Stimulated activated naive CD8-positive, alpha-beta T cell treated with anti-CD3 and anti-CD28 coated beads, Interleukin-15, Interleukin-2, amounts not matched to agents 100 ng/mL and 50 ng/mL, for 24 hours (primary cell): ENCODE measurements around the gene TMEM131L.

Source experiments
- H3K27ac Mint-ChIP-seq: one replicate; pipeline ENCODE4 v1.8.0; 2021; ENCODE audit warnings: mild to moderate bottlenecking, mixed read lengths
- H3K27me3 Mint-ChIP-seq: one replicate; pipeline ENCODE4 v1.8.0; 2021; ENCODE audit warnings: mixed read lengths
- H3K36me3 Mint-ChIP-seq: one replicate; pipeline ENCODE4 v1.8.0; 2021; ENCODE audit warnings: low read depth, mixed read lengths
- H3K4me1 Mint-ChIP-seq: one replicate; pipeline ENCODE4 v1.8.0; 2021; ENCODE audit warnings: low read depth, mixed read lengths
- H3K4me3 Mint-ChIP-seq: one replicate; pipeline ENCODE4 v1.8.0; 2021; ENCODE audit warnings: mild to moderate bottlenecking, mixed read lengths
- H3K9me3 Mint-ChIP-seq: one replicate; pipeline ENCODE4 v1.8.0; 2021; ENCODE audit warnings: mixed read lengths

TMEM131L gene

DNA sequence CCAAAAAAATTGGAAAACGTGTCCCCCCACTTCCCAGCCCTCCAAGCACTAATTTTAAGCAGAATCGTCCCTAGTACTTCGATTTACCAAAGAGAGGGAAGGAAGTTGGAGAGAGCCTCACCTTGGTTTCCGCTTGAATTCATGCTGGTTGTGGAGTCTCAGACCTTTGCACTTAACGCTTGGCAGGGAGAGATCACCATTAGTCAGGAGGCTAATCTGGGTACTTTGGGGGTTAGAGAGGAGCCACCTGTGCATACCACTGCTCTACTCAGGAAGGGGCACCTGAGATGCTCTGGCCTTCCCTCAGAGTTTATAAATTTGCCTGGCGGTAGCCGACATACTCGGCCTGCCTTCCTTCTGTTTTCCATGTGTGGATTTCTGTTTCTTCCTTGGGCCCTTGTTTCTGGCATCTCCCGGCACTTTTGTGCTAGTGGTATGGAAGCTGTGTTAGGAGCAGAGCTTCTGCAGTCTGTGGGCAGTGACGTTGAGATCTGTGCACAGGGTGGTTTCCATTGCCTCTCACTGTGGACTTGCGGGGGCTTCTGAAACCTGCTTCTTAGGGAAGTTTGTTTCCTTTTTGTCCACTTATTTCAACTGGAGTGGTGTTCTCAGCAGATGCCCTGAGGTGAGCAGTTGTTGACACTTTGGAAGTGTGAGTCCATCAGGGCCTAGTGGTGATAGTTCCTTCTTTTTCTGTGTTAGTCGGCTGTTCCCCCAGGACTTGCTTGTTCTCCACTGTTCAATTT, 104.2 kb downstream of the TMEM131L start:
- Mint-ChIP-seq H3K9me3 (no peaks in the 10 kb centered on the region), H3K36me3 (peaks cover 58% of the 10 kb centered on the region), H3K27ac (peak overlapping the region; percentile 75), H3K4me3 (peak overlapping the region; percentile 3), H3K27me3 (no peaks in the 10 kb centered on the region), H3K4me1 (peaks cover 90% of the 10 kb centered on the region)

GRCh38 chr4:153571006-153571545, 104.9 kb downstream of the TMEM131L start:
- Mint-ChIP-seq H3K9me3 (no peaks in the 10 kb centered on the region), H3K36me3 (peaks cover 53% of the 10 kb centered on the region), H3K27me3 (no peaks in the 10 kb centered on the region), H3K4me3 (no peak overlapping the region), H3K4me1 (peaks cover 96% of the 10 kb centered on the region), H3K27ac (peak overlapping the region; percentile 75)

DNA sequence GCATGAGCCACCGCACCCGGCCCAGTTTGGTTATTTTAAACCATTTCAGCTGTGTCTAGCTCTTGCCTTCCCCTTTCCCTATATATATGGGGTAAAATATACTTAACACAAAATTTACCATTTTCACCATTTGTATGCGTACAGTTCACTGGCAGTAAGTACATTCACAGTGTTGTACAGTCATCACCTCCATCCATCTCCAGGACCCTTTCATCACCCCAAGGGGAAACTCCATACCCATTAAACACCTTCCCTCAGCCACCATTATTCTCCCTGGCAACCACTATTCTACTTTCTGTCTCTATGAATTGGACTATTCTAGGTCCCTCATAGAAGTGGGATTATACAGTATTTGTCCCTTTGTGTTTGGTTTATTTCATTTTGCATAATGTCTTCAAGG, 106.4 kb downstream of the TMEM131L start:
- no peaks in the 10 kb centered on the region for H3K9me3 Mint-ChIP-seq
- H3K4me3 Mint-ChIP-seq = no peak overlapping the region
- H3K36me3 Mint-ChIP-seq = peaks cover 43% of the 10 kb centered on the region
- H3K27me3 Mint-ChIP-seq = no peaks in the 10 kb centered on the region
- peaks cover 98% of the 10 kb centered on the region for H3K4me1 Mint-ChIP-seq
- peak overlapping the region; percentile 73 for H3K27ac Mint-ChIP-seq

GRCh38 chr4:153573221-153573620, 107.1 kb downstream of the TMEM131L start:
- Mint-ChIP-seq H3K27ac (peak overlapping the region; percentile 73), H3K9me3 (no peaks in the 10 kb centered on the region), H3K27me3 (no peaks in the 10 kb centered on the region), H3K36me3 (peaks cover 43% of the 10 kb centered on the region), H3K4me3 (no peak overlapping the region), H3K4me1 (peaks cover 97% of the 10 kb centered on the region)

DNA sequence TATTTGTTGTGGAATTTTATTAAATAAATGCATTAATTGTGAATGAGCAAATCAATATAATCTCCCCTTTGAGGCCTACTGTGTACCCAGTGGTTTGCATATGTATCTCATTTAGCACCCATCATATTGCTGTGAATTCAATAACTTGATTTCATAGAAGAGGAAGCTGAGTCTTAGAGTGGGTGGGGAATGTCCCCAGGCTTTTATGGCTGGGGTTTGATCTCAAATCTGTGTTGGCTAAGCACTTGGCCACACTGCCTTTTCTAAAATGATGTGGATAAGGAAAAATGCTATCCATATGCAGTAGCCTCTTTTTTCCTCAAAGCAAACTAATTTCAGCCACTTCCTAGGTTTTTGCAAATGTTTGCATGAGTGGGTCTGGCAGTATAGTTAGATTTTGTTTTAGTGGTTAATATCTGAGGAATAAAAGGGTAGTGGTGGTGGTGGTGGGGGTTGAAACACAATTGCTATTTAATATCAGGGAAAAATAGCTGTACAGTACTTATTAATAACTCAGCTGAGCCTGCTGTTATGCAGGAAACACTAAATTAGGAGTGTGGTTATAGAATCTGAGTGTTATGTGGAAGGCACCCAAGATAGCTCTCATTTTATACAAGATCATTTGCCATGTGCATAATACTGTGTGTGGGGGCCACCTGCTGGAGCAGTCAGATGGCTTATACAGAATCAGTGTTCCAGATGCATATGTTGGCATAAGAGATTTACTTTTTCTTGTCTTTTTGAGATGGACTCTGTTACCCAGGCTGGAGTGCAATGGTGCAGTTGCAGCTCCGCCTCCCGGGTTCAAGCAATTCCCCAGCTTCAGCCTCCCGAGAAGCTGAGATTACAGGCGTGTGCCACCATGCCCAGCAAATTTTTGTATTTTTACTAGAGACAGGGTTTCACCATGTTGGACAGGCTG, 108.0 kb downstream of the TMEM131L start:
- Mint-ChIP-seq H3K9me3 (no peaks in the 10 kb centered on the region), H3K36me3 (peaks cover 34% of the 10 kb centered on the region), H3K27ac (peak overlapping the region; percentile 73), H3K27me3 (no peaks in the 10 kb centered on the region), H3K4me1 (peaks cover 88% of the 10 kb centered on the region), H3K4me3 (peak overlapping the region; percentile 43)

- Mint-ChIP-seq H3K27me3 (no peaks in the 10 kb centered on the region), H3K9me3 (no peaks in the 10 kb centered on the region), H3K36me3 (peaks cover 43% of the 10 kb centered on the region), H3K4me3 (no peak overlapping the region), H3K4me1 (peaks cover 78% of the 10 kb centered on the region), H3K27ac (no peak overlapping the region)
Observed at GRCh38 chr4:153576443-153576774, 110.2 kb downstream of the TMEM131L start.

DNA sequence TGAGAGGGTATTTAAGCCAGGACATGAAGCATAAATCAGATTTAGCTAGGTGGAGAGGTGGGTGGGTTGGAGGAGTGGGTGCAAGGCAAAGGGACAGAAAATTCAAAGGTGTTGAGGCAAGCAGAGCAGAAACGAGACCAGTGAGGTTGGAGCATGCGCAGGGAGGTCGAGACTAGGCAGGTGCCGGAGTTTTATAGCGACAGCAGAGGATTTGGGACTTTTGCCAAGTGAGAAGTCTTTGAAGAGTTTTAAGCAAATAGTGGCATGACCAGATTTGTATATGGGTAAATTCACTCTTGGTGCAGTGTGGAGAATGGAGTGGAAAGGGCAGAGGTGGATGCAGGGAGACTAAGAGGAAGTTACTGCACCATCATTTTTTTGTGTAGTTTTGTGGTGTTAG, 110.9 kb downstream of the TMEM131L start:
- Mint-ChIP-seq H3K4me1 (peaks cover 75% of the 10 kb centered on the region), H3K4me3 (no peak overlapping the region), H3K9me3 (no peaks in the 10 kb centered on the region), H3K27ac (peak overlapping the region; percentile 43), H3K27me3 (no peaks in the 10 kb centered on the region), H3K36me3 (peaks cover 41% of the 10 kb centered on the region)

DNA sequence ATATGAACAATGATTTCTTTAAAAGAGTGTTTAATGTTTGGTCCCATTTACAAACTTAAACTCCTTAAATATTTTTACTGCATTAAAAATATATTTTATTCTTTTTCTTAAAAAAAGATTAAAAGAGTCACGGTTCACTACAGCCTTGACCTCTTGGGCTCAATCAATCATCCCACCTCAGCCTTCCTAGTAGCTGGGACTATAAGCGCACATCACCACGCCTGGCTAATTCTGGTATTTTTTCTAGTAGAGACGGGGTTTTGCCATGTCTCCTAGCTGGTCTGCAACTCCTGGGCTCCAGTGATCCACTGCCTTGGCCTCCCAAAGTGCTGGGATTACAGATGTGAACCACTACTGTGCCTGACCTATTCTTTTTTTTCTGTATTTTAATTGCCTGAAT, 113.2 kb downstream of the TMEM131L start:
- H3K27ac Mint-ChIP-seq = no peak overlapping the region
- no peaks in the 10 kb centered on the region for H3K9me3 Mint-ChIP-seq
- no peak overlapping the region for H3K4me3 Mint-ChIP-seq
- no peaks in the 10 kb centered on the region for H3K27me3 Mint-ChIP-seq
- H3K36me3 Mint-ChIP-seq = peaks cover 52% of the 10 kb centered on the region
- peaks cover 59% of the 10 kb centered on the region for H3K4me1 Mint-ChIP-seq

DNA sequence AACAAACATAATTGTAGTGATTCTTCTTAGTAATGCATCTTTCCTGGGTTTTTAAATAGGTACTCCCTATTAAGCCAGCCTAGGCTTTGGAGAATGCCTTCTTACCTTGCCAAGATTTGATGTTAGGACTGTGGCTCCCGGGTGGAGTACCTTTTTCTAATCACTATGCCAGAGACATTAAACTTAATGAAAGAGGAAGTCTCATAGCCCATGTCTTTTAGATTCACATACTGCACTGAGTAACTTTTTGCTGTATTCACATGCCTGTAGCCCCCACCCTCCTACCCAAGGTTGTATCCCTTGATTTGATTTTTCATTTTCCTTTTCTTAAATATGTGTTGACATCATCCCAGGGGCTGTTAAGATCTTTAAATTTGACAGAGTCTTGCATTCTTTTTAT, 113.7 kb downstream of the TMEM131L start:
- H3K36me3 Mint-ChIP-seq = peaks cover 57% of the 10 kb centered on the region
- H3K9me3 Mint-ChIP-seq = no peaks in the 10 kb centered on the region
- H3K27me3 Mint-ChIP-seq = no peaks in the 10 kb centered on the region
- H3K4me3 Mint-ChIP-seq = no peak overlapping the region
- H3K27ac Mint-ChIP-seq = peak overlapping the region; percentile 42
- peaks cover 56% of the 10 kb centered on the region for H3K4me1 Mint-ChIP-seq

- peaks cover 73% of the 10 kb centered on the region for H3K36me3 Mint-ChIP-seq
- H3K27ac Mint-ChIP-seq = peak overlapping the region; percentile 19
- H3K27me3 Mint-ChIP-seq = no peaks in the 10 kb centered on the region
- no peaks in the 10 kb centered on the region for H3K9me3 Mint-ChIP-seq
- no peak overlapping the region for H3K4me3 Mint-ChIP-seq
- peaks cover 28% of the 10 kb centered on the region for H3K4me1 Mint-ChIP-seq
Observed at GRCh38 chr4:153582954-153583702, 117.0 kb downstream of the TMEM131L start.

- H3K27me3 Mint-ChIP-seq = no peaks in the 10 kb centered on the region
- H3K4me1 Mint-ChIP-seq = peaks cover 23% of the 10 kb centered on the region
- H3K36me3 Mint-ChIP-seq = peaks cover 86% of the 10 kb centered on the region
- peak overlapping the region; percentile 63 for H3K27ac Mint-ChIP-seq
- H3K4me3 Mint-ChIP-seq = no peak overlapping the region
- H3K9me3 Mint-ChIP-seq = no peaks in the 10 kb centered on the region
Observed at GRCh38 chr4:153585026-153585425, 118.9 kb downstream of the TMEM131L start.

DNA sequence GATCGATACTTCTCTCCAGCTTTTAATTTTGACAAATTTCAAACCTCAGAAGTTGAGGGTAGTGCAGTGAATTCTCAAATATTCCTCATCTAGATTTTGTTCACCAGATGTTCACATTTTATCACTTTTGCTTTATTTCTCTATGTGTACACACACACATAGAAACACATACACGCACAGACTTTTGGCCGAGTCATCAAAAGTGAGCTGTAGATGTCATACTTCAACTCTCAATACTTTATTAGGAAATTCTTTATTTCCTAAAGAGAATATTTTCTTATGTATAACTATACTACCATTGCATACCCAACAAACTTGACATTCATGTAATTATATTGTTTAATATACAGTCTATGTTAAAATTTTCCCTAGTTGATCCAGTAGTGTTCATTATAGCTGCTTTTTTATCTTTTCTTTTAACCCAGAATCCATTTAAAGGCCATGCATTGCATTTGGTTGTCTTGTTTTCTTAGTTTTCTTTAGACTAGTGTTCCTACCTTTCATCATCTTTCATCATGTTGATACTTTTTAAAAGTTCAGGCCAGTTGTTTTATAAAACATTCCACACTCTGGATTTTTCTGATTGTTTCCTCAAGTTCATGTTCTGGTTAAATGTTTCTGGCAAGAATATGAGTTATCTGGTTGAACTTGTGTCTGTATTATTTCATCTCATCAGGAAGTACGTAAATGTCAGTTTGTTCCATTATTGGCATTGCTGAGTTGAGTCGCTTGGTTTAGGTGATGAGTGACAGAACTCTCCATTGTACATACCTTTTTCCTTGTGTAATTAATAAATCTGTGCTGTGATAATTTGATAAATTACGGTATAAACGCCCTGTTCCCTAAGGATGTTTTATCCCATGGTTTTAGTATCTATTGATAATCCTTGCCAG, 123.8 kb downstream of the TMEM131L start:
- peak overlapping the region; percentile 2 for H3K27ac Mint-ChIP-seq
- peaks cover 7% of the 10 kb centered on the region for H3K4me1 Mint-ChIP-seq
- H3K4me3 Mint-ChIP-seq = no peak overlapping the region
- H3K27me3 Mint-ChIP-seq = no peaks in the 10 kb centered on the region
- H3K36me3 Mint-ChIP-seq = peaks cover 83% of the 10 kb centered on the region
- H3K9me3 Mint-ChIP-seq = no peaks in the 10 kb centered on the region

DNA sequence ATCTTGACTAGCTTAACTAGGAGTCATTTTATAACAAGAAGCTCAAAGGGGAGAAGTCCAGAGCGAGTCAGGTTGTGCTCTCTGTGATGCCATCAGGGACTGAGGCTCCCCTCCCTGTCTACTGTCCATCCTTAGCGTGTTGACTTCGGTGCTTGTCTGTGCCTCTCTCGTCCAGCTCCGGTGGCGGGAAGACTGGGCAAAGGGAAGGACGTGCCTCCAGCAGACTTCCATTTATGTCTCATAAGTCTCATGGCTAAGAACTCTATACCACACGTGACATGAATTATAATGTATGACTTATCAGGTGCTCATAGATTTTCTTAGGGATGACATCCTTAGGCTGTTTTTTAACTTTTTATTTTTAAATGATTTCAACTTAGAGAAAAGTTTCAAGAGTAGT, 125.3 kb downstream of the TMEM131L start:
- H3K4me3 Mint-ChIP-seq = no peak overlapping the region
- peaks cover 85% of the 10 kb centered on the region for H3K36me3 Mint-ChIP-seq
- no peaks in the 10 kb centered on the region for H3K27me3 Mint-ChIP-seq
- H3K9me3 Mint-ChIP-seq = no peaks in the 10 kb centered on the region
- H3K4me1 Mint-ChIP-seq = peaks cover 16% of the 10 kb centered on the region
- no peak overlapping the region for H3K27ac Mint-ChIP-seq

- Mint-ChIP-seq H3K9me3 (no peaks in the 10 kb centered on the region), H3K4me3 (no peak overlapping the region), H3K4me1 (peaks cover 19% of the 10 kb centered on the region), H3K27ac (no peak overlapping the region), H3K27me3 (no peaks in the 10 kb centered on the region), H3K36me3 (peaks cover 82% of the 10 kb centered on the region)
Observed at GRCh38 chr4:153592064-153592463, 125.9 kb downstream of the TMEM131L start.
